MM.1S (cell line): ENCODE results near the gene HIVEP1.

ENCODE experiments used
- CTCF ChIP-seq: fragments of 300-600 bp; sonication (generic); IDR thresholded peaks from 2 replicates; pipeline ENCODE4 v1.5.1; 2016; ENCODE audit warnings: antibody characterized with exemption, low read length, mixed read lengths
- EZH2 ChIP-seq: fragments of 300-600 bp; sonication (generic); optimal IDR thresholded peaks from 2 replicates; pipeline ENCODE3; 2017; ENCODE audit warnings: low read depth, mild to moderate bottlenecking, antibody characterized with exemption, low read length, mixed read lengths
- EZH2phosphoT487 ChIP-seq: fragments of 300-600 bp; sonication (generic); IDR thresholded peaks from 2 replicates; pipeline ENCODE4 v1.6.1; 2018; ENCODE audit warnings: antibody characterized with exemption, low read length

DNA sequence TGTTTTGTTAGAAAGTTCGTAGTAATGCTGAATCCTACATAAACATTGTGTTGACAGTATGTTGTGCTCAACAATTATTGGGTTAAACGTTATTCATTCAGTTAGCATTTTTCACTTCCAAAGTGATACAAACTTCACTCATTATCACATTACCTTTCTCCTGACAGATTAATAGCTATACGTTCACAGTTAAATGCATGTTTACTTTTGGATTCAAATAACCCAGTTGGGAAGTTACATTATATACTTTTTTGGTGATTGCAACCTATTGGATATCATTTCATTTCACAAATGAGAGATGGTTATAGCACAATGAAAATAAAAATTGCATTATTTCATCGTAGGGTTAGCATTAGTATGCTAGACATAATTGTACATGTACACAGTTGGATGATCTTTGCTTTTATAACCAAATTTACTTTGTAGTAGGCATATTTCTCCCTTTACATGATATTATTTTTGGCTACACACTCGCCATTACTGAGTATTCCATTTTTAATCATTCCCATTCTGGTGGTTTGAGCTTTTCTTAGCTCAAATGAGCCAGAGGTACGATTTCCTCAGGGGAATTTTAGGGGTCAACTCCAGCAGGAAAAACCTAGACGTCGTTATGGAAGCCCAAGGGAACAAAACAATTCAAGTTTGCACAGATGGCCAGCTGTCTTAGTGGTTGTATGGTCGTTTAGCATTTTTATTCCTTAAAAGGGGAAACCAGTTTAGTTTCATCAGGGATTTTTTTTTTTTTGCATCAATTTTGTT lies 2.1 kb upstream of the HIVEP1 start:
- TF ChIP-seq CTCF (no peak), EZH2 (no peak), EZH2phosphoT487 (no peak)
